ENCODE results near the gene HS3ST6.

DNA sequence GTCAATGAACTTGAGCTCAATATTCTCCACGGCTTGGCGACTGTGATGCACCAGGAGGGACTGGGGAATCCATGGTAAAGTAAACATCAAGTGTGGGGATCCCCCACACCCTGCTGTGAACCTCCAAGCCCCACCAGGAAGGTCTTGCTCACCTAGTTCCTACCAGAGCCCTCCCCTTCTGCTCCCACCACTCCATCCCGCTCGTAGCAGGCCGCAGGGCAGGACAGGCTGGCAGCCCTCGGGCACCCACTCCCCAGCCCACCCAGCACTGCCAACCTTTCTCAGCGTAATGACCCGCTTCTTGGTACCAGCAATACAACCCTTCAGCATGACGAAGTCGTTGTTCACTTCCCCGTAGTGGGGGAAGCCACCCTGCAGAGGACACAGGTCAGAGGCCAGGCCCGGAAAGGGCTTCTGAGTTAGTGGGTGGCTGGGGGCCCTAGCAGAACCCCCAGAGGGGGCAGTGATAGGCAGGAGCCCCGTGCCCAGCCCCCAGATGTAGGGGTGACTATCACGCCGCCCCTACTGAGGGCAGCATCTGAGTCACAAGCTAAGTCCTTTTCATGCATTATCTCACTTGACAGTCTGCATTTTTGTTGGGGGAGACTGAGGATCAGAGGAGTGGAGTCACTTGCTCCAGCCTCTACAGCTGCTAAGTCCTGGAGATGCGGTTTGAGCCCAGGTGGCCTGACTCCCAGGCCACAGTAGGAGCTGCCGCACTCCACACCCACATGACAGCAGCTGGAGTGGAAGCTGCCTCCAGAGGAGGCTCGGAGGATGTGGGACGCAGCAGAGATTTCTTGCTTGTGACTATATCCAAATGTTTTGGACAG is 27.6 kb upstream of the HS3ST6 start:
- TF ChIP-seq POLR2AphosphoS5 (IDR thresholded peaks at IDR 0.05; ENCODE audit: low read depth) (no peak), GABPA (IDR thresholded peaks at IDR 0.05; ENCODE audit: low read depth) (no peak), REST (IDR thresholded peaks at IDR 0.05; ENCODE audit: insufficient replicate concordance, low read depth) (no peak)
- TF ChIP-seq, protein P1, sequence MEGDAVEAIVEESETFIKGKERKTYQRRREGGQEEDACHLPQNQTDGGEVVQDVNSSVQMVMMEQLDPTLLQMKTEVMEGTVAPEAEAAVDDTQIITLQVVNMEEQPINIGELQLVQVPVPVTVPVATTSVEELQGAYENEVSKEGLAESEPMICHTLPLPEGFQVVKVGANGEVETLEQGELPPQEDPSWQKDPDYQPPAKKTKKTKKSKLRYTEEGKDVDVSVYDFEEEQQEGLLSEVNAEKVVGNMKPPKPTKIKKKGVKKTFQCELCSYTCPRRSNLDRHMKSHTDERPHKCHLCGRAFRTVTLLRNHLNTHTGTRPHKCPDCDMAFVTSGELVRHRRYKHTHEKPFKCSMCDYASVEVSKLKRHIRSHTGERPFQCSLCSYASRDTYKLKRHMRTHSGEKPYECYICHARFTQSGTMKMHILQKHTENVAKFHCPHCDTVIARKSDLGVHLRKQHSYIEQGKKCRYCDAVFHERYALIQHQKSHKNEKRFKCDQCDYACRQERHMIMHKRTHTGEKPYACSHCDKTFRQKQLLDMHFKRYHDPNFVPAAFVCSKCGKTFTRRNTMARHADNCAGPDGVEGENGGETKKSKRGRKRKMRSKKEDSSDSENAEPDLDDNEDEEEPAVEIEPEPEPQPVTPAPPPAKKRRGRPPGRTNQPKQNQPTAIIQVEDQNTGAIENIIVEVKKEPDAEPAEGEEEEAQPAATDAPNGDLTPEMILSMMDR (IDR thresholded peaks at IDR 0.05; ENCODE audit: insufficient read depth, low read length), result no peak

Data from HL-60 (cell line).